B cell (primary cell): ENCODE results near the gene TXNDC11. TPM values are rescaled to one million over a fixed set of nuclear protein-coding genes. Genes with fewer than 3 reads are reported as not detected.
A peak's percentile ranks its signal among the peaks of the same experiment; 100 is the strongest.

Experiments
- ATAC-seq: fragments of 200-7000 bp; cut with Tn5 transposase; one replicate; pipeline ENCODE4 v1.10.0; 2021; ENCODE audit warnings: low read depth, mild to moderate bottlenecking, moderate number of reproducible peaks, moderate library complexity
- CTCF ChIA-PET: fragments of 350-600 bp; sonication (Branson Sonifier 250); formaldehyde crosslinking; loops from one replicate; lab custom pipeline; 2021; ENCODE audit warnings: antibody characterized with exemption, inconsistent platforms; lab: Charles Lee
- POLR2A ChIA-PET: fragments of 350-600 bp; sonication (Branson Sonifier 250); formaldehyde crosslinking; loops from one replicate; lab custom pipeline; 2021; ENCODE audit warnings: antibody characterized with exemption; lab: Charles Lee
- DNase-seq: peaks from one replicate; pipeline ENCODE4 v3.0.0; 2013
- H2AFZ ChIP-seq: 2 replicates; pipeline ENCODE4 v1.6.1; 2012; ENCODE audit warnings: mild to moderate bottlenecking, low read depth, low read length; ENCODE audit not compliant: insufficient read depth, poor library complexity, severe bottlenecking
- H3K27ac ChIP-seq, 2 donors: 1 replicate in 1 of 2; 2 replicates in 1 of 2; pipeline ENCODE4 v1.5.1; 2012 to 2013; ENCODE audit warnings: low read length in 2 of 2, mild to moderate bottlenecking in 2 of 2, moderate library complexity in 1 of 2
- H3K27me3 ChIP-seq, 4 experiments: fragments of 200-600 bp in 1 of 4; sonication (generic) in 1 of 4; replicated peaks in 1 of 4; 1 replicate in 2 of 4; 2 replicates in 2 of 4; pipeline versions ENCODE4 v1.6.1 to v1.7.0; 2013 to 2016; ENCODE audit warnings: low read length in 3 of 4, mild to moderate bottlenecking in 2 of 4, mixed read lengths in 1 of 4, moderate library complexity in 1 of 4; ENCODE audit not compliant: insufficient read depth in 4 of 4, control insufficient read depth in 3 of 4; ENCODE audit errors: control extremely low read depth in 1 of 4
- H3K36me3 ChIP-seq, 2 experiments: replicated peaks in 1 of 2; 1 replicate in 1 of 2; 2 replicates in 1 of 2; pipeline versions ENCODE4 v1.6.1 to v1.7.1; 2013; ENCODE audit warnings: low read length in 1 of 2; ENCODE audit not compliant: insufficient read depth in 2 of 2, control insufficient read depth in 1 of 2; ENCODE audit errors: control extremely low read depth in 1 of 2, extremely low read depth in 1 of 2
- H3K4me1 ChIP-seq, 2 donors: fragments of 200-600 bp in 1 of 2; sonication (generic) in 1 of 2; 1 replicate in 1 of 2; 2 replicates in 1 of 2; pipeline versions ENCODE4 v1.5.1 to v1.6.1; 2013 to 2017; ENCODE audit warnings: low read length in 2 of 2; ENCODE audit not compliant: control insufficient read depth in 2 of 2, insufficient read depth in 2 of 2
- H3K4me2 ChIP-seq: replicated peaks from 2 replicates; pipeline ENCODE3; 2012; ENCODE audit warnings: mild to moderate bottlenecking, low read depth, low read length; ENCODE audit not compliant: poor library complexity, severe bottlenecking
- H3K4me3 ChIP-seq, 5 experiments: fragments of 200-600 bp in 1 of 5; sonication (generic) in 1 of 5; 1 replicate in 3 of 5; 2 replicates in 2 of 5; pipeline versions ENCODE4 v1.5.1 to v1.7.0; 2011 to 2016; ENCODE audit warnings: low read length in 4 of 5, mild to moderate bottlenecking in 4 of 5, low read depth in 2 of 5, control low read depth in 1 of 5, moderate library complexity in 1 of 5; ENCODE audit not compliant: insufficient read depth in 1 of 5; ENCODE audit errors: control extremely low read depth in 1 of 5, extremely low read depth in 1 of 5
- H3K79me2 ChIP-seq: fragments of 200-600 bp; sonication (generic); one replicate; pipeline ENCODE4 v1.6.0; 2016; ENCODE audit warnings: low read length; ENCODE audit not compliant: control insufficient read depth, insufficient read depth
- H3K9ac ChIP-seq: fragments of 200-600 bp; sonication (generic); 2 replicates; pipeline ENCODE4 v1.6.1; 2017; ENCODE audit warnings: mild to moderate bottlenecking, low read length, moderate library complexity
- H3K9me3 ChIP-seq, 3 donors: one replicate each; pipeline versions ENCODE4 v1.6.1 to v1.7.1; 2013; ENCODE audit warnings: low read length in 2 of 3; ENCODE audit not compliant: control insufficient read depth in 2 of 3, insufficient read depth in 1 of 3; ENCODE audit errors: control extremely low read depth in 1 of 3
- H4K20me1 ChIP-seq: 2 replicates; pipeline ENCODE4 v1.6.0; 2012; ENCODE audit warnings: mild to moderate bottlenecking, low read length; ENCODE audit not compliant: insufficient read depth, control insufficient read depth, poor library complexity, severe bottlenecking
- H3K27ac Mint-ChIP-seq: one replicate; pipeline ENCODE4 v1.8.0; 2021; ENCODE audit warnings: mixed read lengths
- H3K27me3 Mint-ChIP-seq: one replicate; pipeline ENCODE4 v1.8.0; 2021; ENCODE audit warnings: mixed read lengths
- H3K4me1 Mint-ChIP-seq: one replicate; pipeline ENCODE4 v1.8.0; 2021; ENCODE audit warnings: mixed read lengths
- H3K4me3 Mint-ChIP-seq: one replicate; pipeline ENCODE4 v1.8.0; 2021; ENCODE audit warnings: mixed read lengths
- H3K9me3 Mint-ChIP-seq: one replicate; pipeline ENCODE4 v1.8.0; 2022; ENCODE audit warnings: mixed read lengths; ENCODE audit not compliant: insufficient read depth
- CTCF ChIP-seq: fragments of 200-600 bp; IDR thresholded peaks from one replicate; pipeline ENCODE4 v1.8.0; 2022; ENCODE audit warnings: antibody characterized with exemption, mild to moderate bottlenecking
- EZH2 ChIP-seq: IDR thresholded peaks from 2 replicates; pipeline ENCODE4 v1.6.1; 2012; ENCODE audit warnings: borderline replicate concordance, low read depth, mild to moderate bottlenecking, moderate library complexity, low read length; ENCODE audit not compliant: insufficient read depth, poor library complexity, severe bottlenecking
- WGBS: methylation state at CpG from one replicate; pipeline ENCODE4 v1.1.5; 2013; ENCODE audit warnings: missing lambda C conversion rate; ENCODE audit not compliant: insufficient coverage; 5-methylcytosine and 5-hydroxymethylcytosine counted together
- intact Hi-C: fragments of 100-400 bp; cut with micrococcal nuclease; formaldehyde crosslinking; loops from one replicate; pipeline ENCODE4 v1.10.0; 2022
- polyA plus RNA-seq: library from polyadenylated mRNA; depleted of rRNA; stranded (reverse); fragments of >200 nt; gene quantifications from 2 replicates; pipeline ENCODE4 v1.2.3, GENCODE V29; 2012
- total RNA-seq, 2 donors: library from RNA; stranded (reverse); fragments of 120-200 nt in 1 of 2; gene quantifications; 1 replicate in 1 of 2; 2 replicates in 1 of 2; pipeline versions ENCODE4 v1.2.3 to v1.2.4, GENCODE V29; 2013 to 2022

The TXNDC11 gene
- total and polyA plus RNA-seq, 2 donors (not counting 1 experiment from before 2014, with no cell fraction given) = 50.2 to 76.9 TPM

DNA sequence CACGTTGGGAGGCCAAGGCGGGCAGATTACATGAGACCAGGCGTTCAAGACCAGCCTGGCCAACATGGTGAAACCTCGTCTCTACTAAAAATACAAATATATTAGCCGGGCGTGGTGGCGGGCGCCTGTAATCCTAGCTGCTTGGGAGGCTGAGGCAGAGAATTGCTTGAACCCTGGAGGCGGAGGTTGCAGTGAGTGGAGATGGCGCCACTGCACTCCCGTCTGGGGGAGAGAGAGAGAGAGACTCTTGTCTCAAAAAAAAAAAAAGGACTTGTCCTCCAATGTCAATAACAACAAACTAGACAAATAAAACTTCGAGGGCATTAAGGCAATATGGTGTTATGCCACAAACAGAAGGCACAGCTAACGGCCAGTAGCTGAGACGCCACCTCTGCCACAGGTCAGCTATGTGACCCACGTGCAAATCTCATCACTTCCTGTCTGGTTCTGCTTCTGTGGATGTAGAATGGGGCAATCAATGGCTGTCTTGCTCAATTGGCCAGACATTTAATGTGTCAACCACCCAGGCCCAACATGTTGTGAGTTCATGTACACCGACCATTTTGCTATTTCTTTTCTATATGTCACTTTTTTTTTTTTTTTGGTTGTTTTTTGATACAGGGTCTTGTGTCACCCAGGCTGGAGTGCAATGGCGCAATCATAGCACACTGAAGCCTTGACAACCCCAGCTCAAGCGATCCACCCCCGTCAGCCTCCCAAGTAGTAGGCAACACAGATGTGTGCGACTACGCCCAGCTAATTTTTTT, 834 bp upstream of the TXNDC11 start:
- Histone ChIP-seq H3K4me3 (peak overlapping the region; percentile 68 to 87 (median 76)), H3K27ac (peak overlapping the region; percentile 81 to 88), H3K4me1 (peaks cover 25 to 39% of the 10 kb centered on the region in 2 donors), H3K27me3 (no peaks in the 10 kb centered on the region), H3K9me3 (no peaks in the 10 kb centered on the region), H2AFZ (peak overlapping the region; percentile 68), H3K79me2 (peaks cover 39% of the 10 kb centered on the region), H3K36me3 (no peaks in the 10 kb centered on the region), H4K20me1 (no peaks in the 10 kb centered on the region), H3K9ac (peak overlapping the region; percentile 96), H3K4me2 (peak overlapping the region; percentile 93)
- Mint-ChIP-seq H3K4me3 (peak overlapping the region; percentile 97), H3K9me3 (no peaks in the 10 kb centered on the region), H3K4me1 (peaks cover 45% of the 10 kb centered on the region), H3K27me3 (no peaks in the 10 kb centered on the region), H3K27ac (peak overlapping the region; percentile 96)
- intact Hi-C loops = loop anchor here (1.0 to 2.0 kb wide), 4 partner anchors 25 to 67 kb away; no protein-coding TSS in a partner anchor
- peak; percentile 64 for DNase-seq
- WGBS = 72% methylated on average over 5 of the region's 21 CpGs
- ChIA-PET POLR2A (interaction anchor here (0.5 to 4.1 kb wide), 13 partner anchors 10 to 854 kb away, joined by 3 to 30 read pairs (median 4); partner anchors contain the start of gene ZC3H7A), CTCF (interaction anchor here (0.7 to 4.0 kb wide), 11 partner anchors 24 to 830 kb away, joined by 3 to 23 read pairs (median 3); partner anchors contain the start of genes TNFRSF17 and ZC3H7A)
- no peak for ATAC-seq
- no peak for TF ChIP-seq CTCF

- under 1% methylated on average over 37 of the region's 37 CpGs for WGBS
- CTCF ChIA-PET = interaction anchor here (0.6 to 4.0 kb wide), 12 partner anchors 27 to 778 kb away, joined by 3 to 23 read pairs (median 4); partner anchors contain the start of genes TNFRSF17 and ZC3H7A
- Histone ChIP-seq H3K79me2 (peaks cover 52% of the 10 kb centered on the region), H2AFZ (peak overlapping the region; percentile 78), H3K36me3 (peaks cover 0 to 3% of the 10 kb centered on the region in 2 experiments), H3K27ac (peak overlapping the region; percentile 65 to 88), H3K4me3 (peak overlapping the region; percentile 68 to 97 (median 83)), H4K20me1 (peaks cover 5% of the 10 kb centered on the region), H3K9ac (peak overlapping the region; percentile 96), H3K4me2 (peak overlapping the region; percentile 93), H3K4me1 (peaks cover 31 to 48% of the 10 kb centered on the region in 2 donors), H3K9me3 (no peaks in the 10 kb centered on the region), H3K27me3 (no peaks in the 10 kb centered on the region)
- H3K4me1 Mint-ChIP-seq = peaks cover 57% of the 10 kb centered on the region
- H3K27ac Mint-ChIP-seq = peak overlapping the region; percentile 96
- no peaks in the 10 kb centered on the region for H3K9me3 Mint-ChIP-seq
- TF ChIP-seq EZH2 = no peak
- peak; percentile 30 for TF ChIP-seq CTCF
- ATAC-seq (peak; percentile 19), DNase-seq (no peak)
- intact Hi-C loops = loop anchor here (1.0 to 2.0 kb wide), 4 partner anchors 53 to 174 kb away; partner anchors contain the start of genes RSL1D1 and ZC3H7A
- POLR2A ChIA-PET = interaction anchor here (0.6 to 4.1 kb wide), 8 partner anchors 18 to 76 kb away, joined by 3 to 30 read pairs (median 3); partner anchors contain the start of gene ZC3H7A
- H3K4me3 Mint-ChIP-seq = peak overlapping the region; percentile 97
- no peaks in the 10 kb centered on the region for H3K27me3 Mint-ChIP-seq
Observed at GRCh38 chr16:11742093-11742535, 543 bp downstream of the TXNDC11 start.
